Caco-2 (cell line): ENCODE data around the gene ZW10. TPM values are rescaled to one million over a fixed set of nuclear protein-coding genes. Genes with fewer than 3 reads are reported as not detected.
"Not testable (repeated sequence)": the region's sequence is repeated elsewhere in the genome, so short reads cannot be mapped to it uniquely, and the experiment has no call there.

Experiments used
- BruUV-seq: library from RNA; stranded (reverse); fragments of 400-500 nt; replicated peaks from 2 replicates; lab custom pipeline; 2021; lab: Mats Ljungman, UMichigan
- CTCF ChIA-PET: fragments of 300-600 bp; sonication (Branson Sonifier 250); formaldehyde crosslinking; loops from one replicate; lab custom pipeline; 2022; ENCODE audit warnings: antibody characterized with exemption; lab: Charles Lee
- POLR2A ChIA-PET: fragments of 300-600 bp; sonication (Branson Sonifier 250); formaldehyde crosslinking; loops from one replicate; lab custom pipeline; 2022; ENCODE audit warnings: antibody characterized with exemption; lab: Charles Lee
- DNase-seq, 2 experiments: peaks; one replicate each; pipeline versions ENCODE4 v3.0.0 to v3.0.0-alpha.2; 2020 to 2022
- H3K27me3 ChIP-seq: replicated peaks from 2 replicates; pipeline ENCODE4 v1.6.0; 2011; ENCODE audit warnings: low read length; ENCODE audit not compliant: control insufficient read depth, insufficient read depth
- H3K36me3 ChIP-seq: 2 replicates; pipeline ENCODE4 v1.5.1; 2011; ENCODE audit warnings: low read length; ENCODE audit not compliant: control insufficient read depth, insufficient read depth
- H3K4me1 ChIP-seq: fragments of 250-450 bp; sonication (Bioruptor Pico); 2 replicates; pipeline ENCODE4 v1.5.1; 2020; ENCODE audit warnings: mild to moderate bottlenecking
- H3K4me3 ChIP-seq: 2 replicates; pipeline ENCODE4 v1.5.1; 2011; ENCODE audit warnings: low read depth, mild to moderate bottlenecking, control low read depth, low read length
- H3K9me3 ChIP-seq: fragments of 250-450 bp; sonication (Bioruptor Pico); 2 replicates; pipeline ENCODE4 v1.5.1; 2020; ENCODE audit warnings: mild to moderate bottlenecking, moderate library complexity
- H3K27ac Mint-ChIP-seq: one replicate; pipeline ENCODE4 v1.8.0; 2022; ENCODE audit warnings: mixed read lengths; ENCODE audit not compliant: unreplicated experiment
- H3K27me3 Mint-ChIP-seq: one replicate; pipeline ENCODE4 v1.8.0; 2022; ENCODE audit warnings: mixed read lengths; ENCODE audit not compliant: insufficient read depth, unreplicated experiment
- H3K36me3 Mint-ChIP-seq: one replicate; pipeline ENCODE4 v1.8.0; 2022; ENCODE audit warnings: mild to moderate bottlenecking, mixed read lengths; ENCODE audit not compliant: insufficient read depth, unreplicated experiment
- H3K4me1 Mint-ChIP-seq: one replicate; pipeline ENCODE4 v1.8.0; 2022; ENCODE audit warnings: low read depth, mixed read lengths; ENCODE audit not compliant: unreplicated experiment
- H3K4me3 Mint-ChIP-seq: one replicate; pipeline ENCODE4 v1.8.0; 2022; ENCODE audit warnings: mild to moderate bottlenecking, moderate library complexity, mixed read lengths; ENCODE audit not compliant: unreplicated experiment
- H3K9me3 Mint-ChIP-seq: one replicate; pipeline ENCODE4 v1.8.0; 2022; ENCODE audit warnings: mixed read lengths; ENCODE audit not compliant: unreplicated experiment
- CTCF ChIP-seq, 2 experiments: fragments of 200-600 bp in 1 of 2; IDR thresholded peaks; 1 replicate in 1 of 2; 2 replicates in 1 of 2; pipeline versions ENCODE4 v1.5.1 to v1.8.0; 2011 to 2022; ENCODE audit warnings: antibody characterized with exemption in 1 of 2, control low read depth in 1 of 2, inconsistent platforms in 1 of 2, low read depth in 1 of 2, low read length in 1 of 2, mild to moderate bottlenecking in 1 of 2, moderate library complexity in 1 of 2; ENCODE audit not compliant: insufficient read depth in 1 of 2, severe bottlenecking in 1 of 2, unreplicated experiment in 1 of 2
- intact Hi-C: fragments of 100-400 bp; cut with micrococcal nuclease; formaldehyde crosslinking; loops from one replicate; pipeline ENCODE4 v1.10.0; 2022; ENCODE audit not compliant: unreplicated experiment
- total RNA-seq: library from RNA; stranded (reverse); gene quantifications from 2 replicates; pipeline ENCODE4 v1.2.3, GENCODE V29; 2022

The ZW10 gene
- total RNA-seq, 1 experiment from 2014 or later: 43.1 TPM

- intact Hi-C loops: no loop called here
- POLR2A ChIA-PET: interaction anchor here (1.1 kb wide), 1 partner anchor 46 kb away, joined by 6 read pairs; no protein-coding TSS in a partner anchor
Observed at GRCh38 chr11:113771964-113772363, 1.5 kb downstream of the ZW10 start.

GRCh38 chr11:113764527-113765219 is 8.8 kb downstream of the ZW10 start:
- Histone ChIP-seq H3K4me3 (no peak overlapping the region), H3K36me3 (peaks cover 2% of the 10 kb centered on the region; the same call in 1 of the 2 replicates), H3K9me3 (no peaks in the 10 kb centered on the region), H3K4me1 (no peaks in the 10 kb centered on the region), H3K27me3 (no peaks in the 10 kb centered on the region)
- DNase-seq: no peak
- ChIA-PET CTCF (no interaction called here), POLR2A (no interaction called here)
- H3K27ac Mint-ChIP-seq: no peak overlapping the region
- intact Hi-C loops: no loop called here
- H3K9me3 Mint-ChIP-seq: peaks cover 9% of the 10 kb centered on the region
- H3K36me3 Mint-ChIP-seq: peaks cover 40% of the 10 kb centered on the region
- no peak overlapping the region for H3K4me3 Mint-ChIP-seq
- no TSS peak for BruUV-seq
- no peak for TF ChIP-seq CTCF (IDR thresholded peaks at IDR 0.05; ENCODE audit: insufficient read depth in 1 of 2, low read depth in 1 of 2, low read length in 1 of 2, severe bottlenecking in 1 of 2, unreplicated experiment in 1 of 2)
- H3K27me3 Mint-ChIP-seq: no peaks in the 10 kb centered on the region
- H3K4me1 Mint-ChIP-seq: no peaks in the 10 kb centered on the region

More at GRCh38 chr11:113771964-113772363, 1.5 kb downstream of the ZW10 start:
- Histone ChIP-seq H3K36me3 (peaks cover 2% of the 10 kb centered on the region; the same call in 1 of the 2 replicates), H3K27me3 (no peaks in the 10 kb centered on the region), H3K4me3 (no peak overlapping the region; the same call in 1 of the 2 replicates), H3K4me1 (peaks cover 5% of the 10 kb centered on the region; the same call in 1 of the 2 replicates), H3K9me3 (no peaks in the 10 kb centered on the region)
- TF ChIP-seq CTCF (IDR thresholded peaks at IDR 0.05; ENCODE audit: insufficient read depth in 1 of 2, low read depth in 1 of 2, low read length in 1 of 2, severe bottlenecking in 1 of 2, unreplicated experiment in 1 of 2): no peak
- Mint-ChIP-seq H3K4me1 (peaks cover 7% of the 10 kb centered on the region), H3K9me3 (no peaks in the 10 kb centered on the region), H3K4me3 (peak overlapping the region; percentile 99), H3K27ac (no peak overlapping the region), H3K36me3 (peaks cover 30% of the 10 kb centered on the region), H3K27me3 (peaks cover 3% of the 10 kb centered on the region)
- CTCF ChIA-PET: interaction anchor here (2.0 kb wide), 1 partner anchor 42 kb away, joined by 12 read pairs; no protein-coding TSS in a partner anchor
- TSS peak; percentile 44 for BruUV-seq
- DNase-seq: no peak

GRCh38 chr11:113763040-113763439 is 10.5 kb downstream of the ZW10 start:
- H3K4me3 Mint-ChIP-seq, H3K9me3 ChIP-seq, H3K36me3 ChIP-seq, H3K27ac Mint-ChIP-seq, H3K27me3 Mint-ChIP-seq, H3K4me3 ChIP-seq, CTCF ChIA-PET, intact Hi-C loops, POLR2A ChIA-PET, H3K4me1 Mint-ChIP-seq, BruUV-seq, DNase-seq, H3K9me3 Mint-ChIP-seq, H3K4me1 ChIP-seq, H3K27me3 ChIP-seq: not testable (repeated sequence)
- H3K36me3 Mint-ChIP-seq: peaks cover 53% of the 10 kb centered on the region
